ENCODE results near the gene NANOGP8. TPM values are rescaled to one million over a fixed set of nuclear protein-coding genes. Genes with fewer than 3 reads are reported as not detected.
"Not testable (repeated sequence)": the region's sequence is repeated elsewhere in the genome, so short reads cannot be mapped to it uniquely, and the experiment has no call there.

Gene NANOGP8, protein sequence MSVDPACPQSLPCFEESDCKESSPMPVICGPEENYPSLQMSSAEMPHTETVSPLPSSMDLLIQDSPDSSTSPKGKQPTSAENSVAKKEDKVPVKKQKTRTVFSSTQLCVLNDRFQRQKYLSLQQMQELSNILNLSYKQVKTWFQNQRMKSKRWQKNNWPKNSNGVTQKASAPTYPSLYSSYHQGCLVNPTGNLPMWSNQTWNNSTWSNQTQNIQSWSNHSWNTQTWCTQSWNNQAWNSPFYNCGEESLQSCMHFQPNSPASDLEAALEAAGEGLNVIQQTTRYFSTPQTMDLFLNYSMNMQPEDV
- polyA plus RNA-seq (ENCODE audit: insufficient read length in 4 of 4) = under 1 TPM in 2 of 4 donors, not detected in 2; 0.53 to 0.73 TPM

DNA sequence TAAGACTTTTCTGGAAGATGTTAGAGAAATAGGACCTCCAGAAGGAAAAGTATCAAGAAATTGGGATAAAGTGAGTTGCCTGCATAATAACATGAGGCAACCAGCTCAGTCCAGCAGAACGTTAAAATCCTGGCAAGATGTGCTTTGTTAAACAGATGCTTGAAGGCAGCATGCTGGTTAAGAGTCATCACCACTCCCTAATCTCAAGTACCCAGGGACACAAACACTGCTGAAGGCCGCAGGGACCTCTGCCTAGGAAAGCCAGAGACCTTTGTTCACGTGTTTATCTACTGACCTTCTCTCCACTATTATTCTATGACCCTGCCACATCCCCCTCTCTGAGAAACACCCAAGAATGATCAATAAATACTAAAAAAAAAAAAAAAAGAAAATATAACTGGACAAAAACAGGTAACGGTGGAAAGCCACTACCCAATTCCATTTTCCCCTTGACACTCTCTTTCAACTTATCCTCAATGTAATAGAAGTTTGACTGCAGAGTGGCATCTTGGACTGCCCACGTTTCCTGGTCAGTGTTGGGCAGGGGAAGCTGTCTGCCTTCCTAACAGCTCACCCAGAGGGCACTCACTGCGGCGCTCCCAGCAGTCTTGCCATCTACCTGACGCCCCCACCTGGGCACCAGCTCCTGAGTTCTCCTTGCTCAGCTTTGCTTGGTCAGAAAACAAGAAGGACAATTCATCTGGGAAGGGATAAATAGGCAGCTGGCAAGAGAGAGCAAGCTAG is at the start of gene NANOGP8:
NANOGP8 (minus strand) TSS at position 120 of the 744 bp plus-strand sequence. CDS start 185 bp downstream, outside the sequence.
- DNase-seq (ENCODE audit: low read depth in 4 of 4, low spot score in 2 of 4) = not testable (repeated sequence)

DNA sequence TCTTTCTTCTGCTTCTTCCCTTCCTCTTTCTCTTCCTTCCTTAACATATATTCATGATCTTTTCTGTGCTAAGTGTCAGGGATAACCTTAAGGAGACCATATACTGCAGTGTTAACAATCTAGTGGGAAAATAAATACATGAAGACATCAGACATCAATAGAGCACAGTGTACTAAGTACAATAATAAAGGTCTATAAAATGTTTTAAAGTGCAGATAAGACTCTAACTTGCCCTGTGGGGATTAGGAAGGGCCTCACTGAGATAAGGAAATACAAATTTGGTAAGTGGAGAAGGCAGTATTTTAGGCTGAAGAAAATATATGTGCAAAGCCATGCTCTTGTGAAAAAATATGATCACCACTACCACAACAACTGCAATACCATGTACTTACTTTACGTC is 49.2 kb upstream of the NANOGP8 start:
- DNase-seq (ENCODE audit: low read depth in 4 of 4, low spot score in 2 of 4) = no peak

DNA sequence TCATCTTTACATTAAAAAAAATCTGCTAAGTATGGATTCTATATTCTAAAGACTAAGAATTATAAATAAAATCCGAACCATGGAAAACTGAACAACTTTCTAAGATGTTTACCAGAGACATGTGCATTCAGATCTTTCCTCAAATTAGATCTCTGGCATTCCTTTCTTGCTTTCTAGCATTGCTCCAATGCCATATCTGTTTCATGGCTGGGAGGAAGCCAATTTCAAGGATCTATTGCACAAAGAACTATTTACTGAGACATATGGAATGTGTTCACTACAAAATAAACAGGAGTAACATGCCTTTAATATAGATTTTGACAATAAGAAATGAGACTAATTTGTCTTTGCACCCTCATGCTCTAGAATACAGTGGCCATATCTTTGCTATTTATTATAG is 45.1 kb upstream of the NANOGP8 start:
- DNase-seq (ENCODE audit: low read depth in 4 of 4, low spot score in 2 of 4) = no peak

DNA sequence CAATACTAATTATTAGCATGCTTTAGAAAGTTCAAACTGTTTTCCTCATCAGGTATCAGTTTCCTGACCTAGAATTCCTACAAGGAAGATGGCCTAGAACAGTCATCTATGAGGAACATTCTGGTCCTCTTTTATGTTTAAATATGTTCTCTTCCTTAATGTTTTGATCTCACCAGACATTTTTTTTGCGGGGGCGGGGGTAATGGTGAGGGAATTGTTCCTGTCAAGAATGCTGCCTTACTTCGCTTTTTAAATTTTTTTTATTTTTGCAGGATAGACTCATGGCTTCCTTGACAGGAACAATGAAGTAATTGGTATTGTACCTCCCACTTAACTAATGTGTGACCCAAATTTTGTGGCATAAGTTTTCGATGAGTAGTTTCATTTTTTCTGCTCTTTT is 44.3 kb upstream of the NANOGP8 start:
- DNase-seq (ENCODE audit: low read depth in 4 of 4, low spot score in 2 of 4) = no peak

DNA sequence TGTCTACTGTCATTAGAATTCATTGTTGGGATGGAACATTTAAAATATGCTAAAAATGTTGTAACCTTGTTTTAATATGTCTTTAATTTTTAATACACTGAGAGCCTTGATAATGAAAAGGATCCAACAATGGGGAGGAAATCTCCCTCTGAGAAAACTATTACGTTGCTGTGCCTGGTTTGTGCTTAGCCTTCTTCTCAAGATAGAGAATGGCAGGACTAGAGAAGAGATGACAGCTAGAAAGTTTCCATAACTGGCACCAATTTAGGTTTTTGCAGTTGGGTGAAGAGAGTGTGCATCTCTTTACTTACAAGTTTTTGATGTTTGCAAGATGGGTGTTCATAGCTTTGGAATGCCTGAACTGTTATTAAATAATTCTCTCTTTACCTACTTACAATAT is 42.6 kb upstream of the NANOGP8 start:
- DNase-seq (ENCODE audit: low read depth in 4 of 4, low spot score in 2 of 4) = no peak

DNA sequence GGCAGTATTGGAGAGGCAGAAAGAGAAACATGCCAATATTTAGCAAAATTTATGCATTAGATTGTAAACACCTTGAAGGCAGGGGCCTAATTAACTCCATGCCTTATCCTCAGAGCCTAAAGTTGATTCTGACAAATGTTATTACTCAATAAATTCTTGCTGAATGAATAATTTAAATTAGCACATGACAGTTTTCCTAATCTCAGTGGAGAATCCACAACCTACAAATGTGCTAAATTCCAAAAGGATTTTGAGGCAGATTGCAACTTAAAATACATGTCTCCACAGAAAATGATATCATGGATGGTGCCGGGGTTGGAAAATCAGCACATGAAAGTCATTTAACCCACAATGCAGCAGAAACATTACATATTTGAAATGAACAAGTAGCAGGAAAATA is 41.1 kb upstream of the NANOGP8 start:
- no peak for DNase-seq (ENCODE audit: low read depth in 4 of 4, low spot score in 2 of 4)

DNA sequence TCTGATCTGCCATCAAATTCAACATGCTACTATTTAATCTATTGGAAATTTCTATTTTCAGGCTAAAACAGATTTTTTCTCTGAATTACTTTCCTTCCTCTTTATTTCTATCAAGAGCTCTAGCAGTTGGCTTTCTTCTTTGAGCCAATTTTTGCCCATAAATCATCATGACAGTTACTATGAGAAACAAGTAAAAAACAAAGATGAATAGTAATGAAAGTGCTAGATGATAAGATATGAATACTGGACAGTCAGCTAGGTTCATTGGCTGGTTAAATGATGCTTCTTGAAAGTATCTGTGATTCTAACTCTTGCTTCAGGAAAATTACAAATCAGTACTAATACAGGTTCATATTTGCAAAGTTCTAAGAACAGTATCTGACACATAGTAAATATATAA is 38.6 kb upstream of the NANOGP8 start:
- DNase-seq (ENCODE audit: low read depth in 4 of 4, low spot score in 2 of 4) = no peak

DNA sequence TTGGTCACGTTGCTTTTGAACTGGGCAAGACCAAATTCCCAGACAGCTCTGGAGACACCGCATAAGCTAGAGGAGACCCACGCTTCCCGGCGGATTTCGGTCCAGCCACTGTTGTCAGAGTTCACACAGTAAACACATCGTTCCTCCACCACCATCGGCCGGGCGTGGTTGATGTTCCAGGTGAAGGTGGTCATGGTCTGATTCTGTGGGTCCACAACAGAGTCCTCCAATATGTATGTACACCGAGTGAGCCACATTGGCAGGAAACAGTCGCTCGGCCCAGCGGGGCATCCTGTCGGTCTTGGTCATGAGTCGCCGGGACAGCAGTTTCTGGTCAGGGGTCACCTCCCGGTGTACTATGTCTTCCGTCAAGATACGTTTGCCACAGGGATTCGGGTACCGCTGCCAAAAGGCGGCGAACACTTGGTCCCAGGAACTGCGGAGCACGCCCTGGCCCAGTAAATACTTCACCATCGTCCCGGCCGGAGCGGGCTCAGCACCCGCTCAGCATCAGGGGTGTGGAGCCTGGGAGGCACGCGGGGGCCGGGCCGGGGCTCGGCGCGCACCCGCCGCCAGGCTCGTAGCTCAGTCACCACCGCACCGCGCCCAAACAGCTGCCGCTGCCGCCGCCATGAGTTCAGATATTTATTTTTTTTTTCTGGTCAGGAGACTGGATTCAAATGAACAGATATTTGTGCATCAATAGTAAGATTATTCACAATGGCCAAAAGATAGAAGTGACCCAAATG is 36.7 kb upstream of the NANOGP8 start:
- no peak for DNase-seq (ENCODE audit: low read depth in 4 of 4, low spot score in 2 of 4)

DNA sequence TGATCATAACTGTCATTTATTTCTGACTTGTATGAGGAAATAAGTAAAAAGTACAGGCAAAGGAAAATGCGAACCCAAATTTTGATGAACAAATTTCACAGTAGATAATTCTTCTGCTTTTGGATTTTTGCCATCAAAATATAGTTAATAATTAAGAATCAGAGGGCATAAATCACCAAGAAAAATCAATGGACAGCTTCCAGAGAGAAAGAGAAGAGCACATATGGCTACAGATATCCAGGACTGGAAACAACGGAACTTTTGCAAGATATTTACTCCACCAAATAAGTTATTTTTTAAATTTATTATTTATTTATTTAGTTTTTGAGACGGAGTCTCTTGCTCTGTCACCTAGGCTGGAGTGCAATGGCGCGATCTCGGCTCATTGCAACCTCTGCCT is 35.1 kb upstream of the NANOGP8 start:
- no peak for DNase-seq (ENCODE audit: low read depth in 4 of 4, low spot score in 2 of 4)

DNA sequence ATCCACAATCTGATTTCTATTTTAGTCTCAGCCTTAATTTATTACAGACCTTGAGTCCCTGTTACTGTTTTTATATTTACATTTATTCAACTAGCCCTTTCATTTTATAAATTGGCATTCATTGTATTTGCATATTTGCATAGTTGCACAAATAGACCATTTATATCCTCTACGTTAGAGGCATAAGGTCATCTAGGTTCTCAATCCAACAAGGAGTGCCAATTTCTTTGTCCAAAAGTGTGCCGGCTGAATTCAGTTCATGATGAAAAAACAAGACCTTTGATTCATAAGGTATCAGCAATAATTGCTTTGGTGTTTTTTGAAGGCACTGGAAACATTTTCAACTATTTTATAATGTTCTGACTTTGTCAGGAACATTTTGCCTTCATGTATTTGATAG is 33.9 kb upstream of the NANOGP8 start:
- no peak for DNase-seq (ENCODE audit: low read depth in 4 of 4, low spot score in 2 of 4)

DNA sequence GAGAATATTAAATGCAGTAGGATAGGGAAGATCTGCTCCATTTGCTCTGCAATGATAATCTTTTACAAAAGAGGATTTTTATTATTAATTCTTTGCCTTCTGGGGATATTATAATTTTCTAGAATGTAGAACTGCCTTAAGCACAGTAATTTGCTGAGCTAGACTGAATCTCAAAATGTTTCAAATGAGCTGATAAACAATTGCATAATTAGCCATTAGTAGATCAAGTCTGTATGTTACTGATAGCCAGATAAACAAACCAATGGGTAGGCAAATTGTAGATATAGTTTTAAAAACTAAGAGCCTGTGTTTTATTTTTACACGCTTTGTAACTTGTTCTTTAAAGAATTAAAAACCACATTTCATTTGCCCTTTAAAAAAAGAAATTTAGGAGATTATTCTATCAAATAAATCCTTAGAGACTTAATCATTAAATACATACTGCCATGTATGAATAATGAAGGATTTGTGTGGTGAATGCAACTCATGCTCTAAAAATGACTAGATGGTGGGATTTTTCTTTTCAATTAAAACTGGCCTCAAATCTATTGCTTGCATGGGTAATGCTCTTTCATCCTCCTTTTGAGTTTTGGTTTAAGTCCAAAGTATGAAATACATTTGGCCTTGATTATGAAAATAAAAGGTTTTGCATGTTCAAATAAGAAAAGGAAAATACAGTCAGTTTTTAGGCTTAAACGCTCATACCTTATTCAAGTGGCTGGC is 32.6 kb upstream of the NANOGP8 start:
- no peak for DNase-seq (ENCODE audit: low read depth in 4 of 4, low spot score in 2 of 4)

DNA sequence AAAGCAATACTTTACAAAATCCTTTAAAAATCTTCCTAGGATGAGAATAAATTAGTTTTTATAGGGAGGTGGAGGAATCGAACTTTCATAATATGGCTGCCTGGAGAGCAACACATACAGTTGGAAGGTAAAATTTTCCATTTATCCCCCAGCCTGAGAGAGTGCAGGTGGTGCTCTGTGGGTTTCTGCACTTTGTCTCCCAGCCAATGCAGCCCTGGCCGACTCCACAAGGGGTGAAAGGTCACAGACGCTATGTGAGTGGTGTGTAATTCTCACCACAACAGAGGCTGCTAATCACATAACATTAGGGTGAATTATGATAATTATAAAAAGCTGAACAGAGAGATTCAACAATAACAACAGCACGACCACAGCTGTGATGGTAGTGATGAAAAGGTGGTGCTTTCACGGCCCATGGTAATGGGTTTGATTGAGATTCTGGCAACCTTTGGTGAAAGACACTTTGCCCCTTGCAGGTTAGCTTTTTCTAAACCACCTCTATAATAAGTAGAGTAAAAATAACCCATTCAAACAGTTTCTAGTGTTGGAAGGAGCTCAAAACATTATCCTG is 30.1 kb upstream of the NANOGP8 start:
- DNase-seq (ENCODE audit: low read depth in 4 of 4, low spot score in 2 of 4) = no peak

DNA sequence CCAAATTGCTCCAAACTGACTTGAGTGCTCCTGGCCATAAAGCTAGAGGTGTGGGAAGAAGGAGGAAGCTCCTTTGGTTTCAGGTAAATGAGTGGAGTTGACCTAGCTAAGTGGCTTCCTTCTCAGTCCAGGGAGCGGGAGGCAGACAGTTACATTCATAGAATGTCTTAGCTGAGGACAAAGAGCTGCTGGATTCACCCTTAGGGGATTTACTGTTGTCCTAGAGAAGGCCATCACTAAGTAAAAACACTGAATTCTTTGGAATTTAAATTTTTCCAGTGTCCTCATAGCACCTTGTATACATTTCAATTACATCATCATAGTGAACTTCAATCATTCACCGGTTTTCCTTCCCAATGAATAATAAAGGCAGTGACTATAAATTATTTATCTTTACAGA is 27.3 kb upstream of the NANOGP8 start:
- no peak for DNase-seq (ENCODE audit: low read depth in 4 of 4, low spot score in 2 of 4)

DNA sequence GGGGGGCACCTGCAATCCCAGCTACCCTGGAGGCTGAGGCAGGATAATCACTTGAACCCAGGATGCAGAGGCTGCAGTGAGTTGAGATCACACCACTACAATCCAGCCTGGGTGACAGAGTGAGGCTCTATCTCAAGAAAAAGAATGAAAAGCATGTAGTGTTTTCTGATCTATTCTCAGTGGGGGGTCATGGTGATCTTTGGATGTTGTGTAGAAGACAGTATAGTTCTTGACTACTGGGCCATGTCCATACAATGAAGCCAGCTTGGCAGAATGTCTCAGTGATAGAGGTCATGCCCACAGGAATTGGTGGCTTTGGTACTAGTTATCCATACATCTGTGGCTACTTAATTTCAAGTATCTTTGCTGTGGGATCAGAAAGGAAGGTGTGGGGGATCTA is 26.8 kb upstream of the NANOGP8 start:
- no peak for DNase-seq (ENCODE audit: low read depth in 4 of 4, low spot score in 2 of 4)

DNA sequence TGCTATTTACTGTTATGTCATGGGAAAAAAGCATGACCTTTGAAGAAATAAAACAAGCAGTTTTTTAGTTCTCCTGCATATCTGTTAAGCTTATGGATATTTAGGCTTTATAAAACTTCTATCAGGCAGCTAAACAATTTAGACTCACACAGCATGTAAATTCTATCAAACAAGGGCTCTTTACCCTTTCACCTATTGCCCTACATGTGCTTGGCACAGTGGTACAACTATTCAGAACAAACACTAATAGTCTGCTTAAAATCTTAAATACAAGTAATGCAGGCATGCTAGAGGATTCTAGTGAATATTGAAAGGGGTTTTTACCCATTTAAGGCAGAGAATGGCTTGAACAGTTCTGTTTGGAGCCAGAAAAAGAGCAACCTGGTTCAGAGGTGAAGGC is 23.4 kb upstream of the NANOGP8 start:
- DNase-seq (ENCODE audit: low read depth in 4 of 4, low spot score in 2 of 4) = no peak

DNA sequence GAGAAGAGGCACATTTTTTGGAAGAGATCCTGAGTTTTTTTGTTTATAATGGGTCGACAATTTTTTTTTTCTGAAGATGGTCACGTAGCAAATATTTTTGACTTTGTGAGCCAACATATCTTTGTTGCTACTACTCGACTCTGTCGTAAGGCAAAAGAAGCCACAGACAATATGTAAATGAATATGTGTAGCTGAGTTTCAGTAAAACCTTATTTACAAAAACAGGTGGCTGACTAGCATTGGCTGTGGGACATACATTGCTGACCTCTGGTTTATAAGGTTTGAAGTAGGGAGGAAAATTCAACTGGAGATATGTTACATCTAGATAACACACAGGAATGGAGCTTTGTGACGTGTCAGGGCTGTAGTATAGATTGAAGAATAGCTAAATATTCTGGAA is 22.5 kb upstream of the NANOGP8 start:
- DNase-seq (ENCODE audit: low read depth in 4 of 4, low spot score in 2 of 4) = no peak

DNA sequence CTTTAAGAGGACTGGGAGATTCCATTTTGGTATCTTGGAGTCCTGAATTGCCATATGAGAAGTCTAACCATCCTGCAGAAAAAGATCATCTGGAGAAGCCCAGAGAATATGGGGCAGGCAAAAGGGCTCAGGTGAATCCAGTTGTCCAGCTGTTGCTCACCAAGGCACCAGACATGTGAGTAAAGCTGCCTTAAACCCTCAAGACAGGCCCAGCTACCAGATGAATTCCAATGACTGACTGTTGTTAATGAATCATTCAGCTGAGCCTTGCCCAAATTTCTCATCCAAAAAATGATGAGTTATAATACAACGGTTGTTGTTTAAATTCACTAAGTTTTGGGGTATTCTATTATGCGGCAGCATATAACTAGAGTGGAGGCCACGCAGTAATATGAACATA is 22.0 kb upstream of the NANOGP8 start:
- DNase-seq (ENCODE audit: low read depth in 4 of 4, low spot score in 2 of 4) = no peak

DNA sequence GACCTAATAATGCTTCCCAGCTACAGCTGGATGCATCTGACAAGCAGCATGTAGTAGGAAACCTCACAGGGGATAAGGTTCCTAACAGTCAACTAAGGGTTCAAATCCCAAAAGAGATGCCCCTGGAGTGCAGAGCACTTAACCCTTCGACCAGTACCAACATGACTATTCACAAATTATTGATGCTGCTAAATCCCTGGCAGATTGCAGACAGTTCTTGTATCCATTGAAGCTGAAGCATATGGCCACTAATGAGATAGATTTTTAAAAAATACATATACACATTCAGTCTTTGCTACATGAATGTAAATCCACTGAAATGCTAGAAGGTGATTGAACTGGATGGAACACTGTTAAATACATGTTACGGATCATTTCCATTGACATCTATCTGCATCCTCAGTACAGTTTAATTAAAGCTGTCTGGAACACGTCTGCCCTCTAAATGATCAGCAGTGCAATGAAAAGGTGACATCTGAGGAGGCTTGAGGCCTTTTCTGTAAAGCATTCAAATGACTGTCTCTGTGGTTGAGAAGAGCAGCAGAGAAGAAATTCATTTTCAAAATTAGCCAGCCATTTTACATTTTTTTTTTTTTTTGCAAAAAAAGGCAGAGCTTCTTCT is 19.5 kb upstream of the NANOGP8 start:
- DNase-seq (ENCODE audit: low read depth in 4 of 4, low spot score in 2 of 4) = no peak

DNA sequence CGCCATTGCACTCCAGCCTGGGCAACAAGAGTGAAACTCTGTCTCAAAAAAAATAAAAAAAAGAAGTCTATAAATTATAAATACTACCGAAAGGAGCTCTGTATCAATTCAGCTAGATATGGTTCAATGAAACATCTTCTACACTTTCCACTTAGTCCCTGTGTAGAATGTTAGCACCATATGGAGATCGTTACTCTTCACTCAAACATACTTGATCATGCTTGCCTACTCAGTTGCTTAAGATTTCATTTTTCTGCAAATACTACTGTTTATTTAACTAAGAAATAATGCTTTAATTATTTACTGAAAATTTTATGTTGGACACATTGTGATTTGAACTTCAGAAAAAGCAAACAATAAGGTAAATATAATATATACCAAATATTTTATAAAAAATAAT is 17.1 kb upstream of the NANOGP8 start:
- DNase-seq (ENCODE audit: low read depth in 4 of 4, low spot score in 2 of 4) = no peak

DNA sequence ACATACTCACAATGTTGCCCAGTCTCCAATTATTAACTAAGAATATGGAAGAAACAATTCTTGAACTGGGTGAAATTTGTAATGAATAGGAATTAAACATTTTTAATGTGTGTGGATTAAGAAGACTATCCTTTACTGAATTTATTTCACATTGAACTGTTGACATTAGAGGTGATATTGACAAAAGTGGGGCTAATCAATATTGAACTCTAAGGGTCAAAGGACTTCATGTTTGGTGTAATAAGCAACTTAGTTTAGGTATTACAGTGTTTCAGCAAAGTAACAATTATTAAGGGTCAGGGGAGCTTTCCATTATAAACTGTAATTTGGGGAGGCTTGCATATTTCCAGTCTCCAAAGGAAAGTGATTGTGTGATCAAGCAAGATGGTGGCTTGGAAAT is 16.2 kb upstream of the NANOGP8 start:
- no peak for DNase-seq (ENCODE audit: low read depth in 4 of 4, low spot score in 2 of 4)
